IPS-15b (cell line): Measurements from ENCODE around the gene AP3D1.

Experiments used
- H3K27me3 ChIP-seq: one replicate; pipeline ENCODE4 v1.6.1; 2013; ENCODE audit warnings: low read length; ENCODE audit not compliant: control insufficient read depth, insufficient read depth
- H3K36me3 ChIP-seq: one replicate; pipeline ENCODE4 v1.6.1; 2013; ENCODE audit warnings: low read length; ENCODE audit not compliant: control insufficient read depth, insufficient read depth
- H3K4me1 ChIP-seq: one replicate; pipeline ENCODE4 v1.6.1; 2013; ENCODE audit warnings: mild to moderate bottlenecking, low read length; ENCODE audit not compliant: control insufficient read depth, insufficient read depth
- H3K4me3 ChIP-seq: one replicate; pipeline ENCODE4 v1.5.1; 2013; ENCODE audit warnings: low read depth, low read length
- H3K9ac ChIP-seq: one replicate; pipeline ENCODE4 v1.6.1; 2013; ENCODE audit warnings: low read depth, mild to moderate bottlenecking, low read length
- H3K9me3 ChIP-seq: one replicate; pipeline ENCODE4 v1.6.1; 2013; ENCODE audit warnings: mild to moderate bottlenecking, low read length; ENCODE audit not compliant: control insufficient read depth, insufficient read depth

The AP3D1 gene

DNA sequence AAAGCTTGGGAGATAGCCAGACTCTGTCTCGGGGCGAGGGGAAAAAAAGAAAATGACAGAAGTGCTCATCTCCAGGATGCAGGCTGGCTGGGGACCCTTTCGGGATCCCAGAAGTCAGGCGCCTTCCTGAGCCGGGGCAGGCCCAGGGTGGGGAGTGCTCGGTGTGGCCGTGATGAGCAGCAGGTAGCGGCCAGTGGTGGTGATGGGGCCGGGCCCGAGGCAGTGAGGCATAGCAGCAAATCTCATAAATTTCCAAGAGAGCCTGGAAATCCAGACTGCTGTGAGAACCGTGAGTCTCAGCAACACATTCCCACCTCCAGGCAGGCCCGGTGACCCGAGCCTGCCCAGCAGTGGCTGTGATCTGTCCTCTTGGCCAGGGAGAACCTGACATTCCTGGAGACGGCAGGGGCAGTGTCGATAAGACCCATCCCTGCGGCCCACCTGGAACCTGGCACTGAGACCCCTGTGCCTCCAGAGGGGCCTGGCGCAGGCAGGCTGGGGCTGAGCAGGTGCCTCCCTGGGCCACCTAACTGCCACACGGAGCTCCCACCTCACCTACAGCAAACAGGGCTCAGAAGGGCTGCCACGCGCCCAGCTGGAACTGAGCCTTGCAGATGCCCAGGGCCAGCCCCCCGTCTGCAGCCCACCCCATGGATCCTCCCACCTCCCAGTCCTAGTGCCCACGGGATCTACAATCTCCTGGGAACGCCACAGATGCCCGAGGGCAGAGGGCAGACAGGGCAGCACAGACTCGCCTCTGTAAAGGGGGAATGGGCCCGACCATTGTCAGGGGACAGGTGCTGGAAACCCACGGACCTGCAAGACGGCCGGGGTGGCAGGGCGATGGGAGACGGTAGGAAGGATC, 31.2 kb downstream of the AP3D1 start:
- H3K27me3 ChIP-seq, result no peaks in the 10 kb centered on the region
- H3K4me1 ChIP-seq, result no peaks in the 10 kb centered on the region
- H3K9me3 ChIP-seq, result no peaks in the 10 kb centered on the region
- no peak overlapping the region for H3K9ac ChIP-seq
- peaks cover 86% of the 10 kb centered on the region for H3K36me3 ChIP-seq
- H3K4me3 ChIP-seq, result no peak overlapping the region

DNA sequence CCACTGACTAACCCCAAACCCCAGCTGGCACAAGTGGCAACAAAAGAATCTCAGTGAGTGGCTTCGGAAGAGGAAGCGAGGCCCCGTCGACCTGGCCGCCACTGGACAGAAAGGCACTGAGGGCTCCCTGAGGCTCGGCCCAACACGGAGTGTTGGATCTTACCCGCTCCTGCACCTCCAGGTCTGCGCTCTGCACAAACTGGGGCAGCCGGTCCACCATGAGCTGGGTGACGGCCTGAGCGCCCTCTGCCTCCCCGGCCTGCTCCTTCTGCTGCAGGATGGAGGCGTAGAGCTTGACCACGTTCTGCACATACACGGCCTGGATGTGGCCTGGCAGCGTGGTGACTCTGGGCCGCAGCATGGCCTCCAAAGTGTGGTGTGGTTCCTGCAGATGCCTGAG, 32.9 kb downstream of the AP3D1 start:
- H3K9me3 ChIP-seq, result no peaks in the 10 kb centered on the region
- no peaks in the 10 kb centered on the region for H3K27me3 ChIP-seq
- H3K36me3 ChIP-seq, result peaks cover 92% of the 10 kb centered on the region
- H3K4me1 ChIP-seq, result no peaks in the 10 kb centered on the region
- no peak overlapping the region for H3K4me3 ChIP-seq
- H3K9ac ChIP-seq, result no peak overlapping the region

DNA sequence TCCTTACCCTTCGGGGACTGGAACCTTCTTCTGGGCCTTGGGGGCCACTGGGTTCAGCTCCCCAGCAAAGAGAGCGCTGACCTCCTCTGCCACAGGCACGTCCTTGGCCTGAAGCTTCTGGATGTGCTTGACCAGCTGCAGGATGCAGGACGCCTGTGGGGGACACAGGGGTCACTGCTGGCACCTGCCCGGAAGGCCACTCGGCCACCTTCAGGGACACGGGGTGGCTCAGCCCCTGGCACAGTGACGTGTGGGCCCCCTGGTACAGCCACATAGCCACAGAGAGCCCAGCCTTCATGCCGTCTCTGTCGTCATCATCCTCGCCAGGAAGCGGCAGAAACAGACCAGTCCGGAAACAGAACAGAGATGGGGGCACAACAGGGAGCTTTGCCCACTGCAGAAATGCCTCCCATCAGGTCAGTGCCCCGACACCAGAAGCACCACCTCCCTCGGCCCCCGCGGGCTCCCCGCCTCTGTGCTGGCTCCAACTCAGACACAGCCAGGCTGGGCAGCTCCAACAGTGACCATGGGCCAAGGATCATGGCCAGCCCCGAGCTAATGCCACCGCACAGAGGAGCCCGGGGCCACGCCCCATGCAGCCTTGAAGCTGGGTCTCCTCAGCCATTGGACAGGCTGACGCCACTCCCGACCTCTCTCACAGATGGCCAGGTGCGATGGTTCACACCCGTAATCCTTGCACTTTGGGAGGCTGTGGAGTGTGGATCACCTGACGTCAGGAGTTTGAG, 34.0 kb downstream of the AP3D1 start:
- Histone ChIP-seq H3K9ac (no peak overlapping the region), H3K9me3 (no peaks in the 10 kb centered on the region), H3K4me3 (no peak overlapping the region), H3K4me1 (no peaks in the 10 kb centered on the region), H3K27me3 (no peaks in the 10 kb centered on the region), H3K36me3 (peaks cover 91% of the 10 kb centered on the region)

DNA sequence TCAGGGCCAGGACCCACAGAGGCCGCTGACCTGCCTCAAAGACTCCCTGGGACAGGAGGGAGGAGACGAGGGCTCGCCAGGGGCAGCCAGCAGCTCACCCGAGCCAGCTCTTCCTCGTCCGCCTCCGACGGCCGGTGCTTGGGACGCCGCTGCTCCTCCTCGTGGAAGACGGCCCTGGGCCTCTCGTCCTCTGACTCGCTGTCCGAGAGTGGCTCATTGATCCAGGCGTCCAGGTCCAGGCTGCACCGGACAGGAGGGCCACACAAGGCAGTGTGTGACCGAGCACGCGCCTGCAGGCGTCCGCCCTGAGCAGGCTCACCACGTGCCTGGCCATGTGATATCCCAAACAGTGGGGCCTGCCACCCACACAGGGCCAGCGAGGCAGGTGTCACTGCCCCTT, 34.9 kb downstream of the AP3D1 start:
- Histone ChIP-seq H3K4me1 (no peaks in the 10 kb centered on the region), H3K36me3 (peaks cover 91% of the 10 kb centered on the region), H3K9ac (no peak overlapping the region), H3K27me3 (no peaks in the 10 kb centered on the region), H3K4me3 (no peak overlapping the region), H3K9me3 (no peaks in the 10 kb centered on the region)

DNA sequence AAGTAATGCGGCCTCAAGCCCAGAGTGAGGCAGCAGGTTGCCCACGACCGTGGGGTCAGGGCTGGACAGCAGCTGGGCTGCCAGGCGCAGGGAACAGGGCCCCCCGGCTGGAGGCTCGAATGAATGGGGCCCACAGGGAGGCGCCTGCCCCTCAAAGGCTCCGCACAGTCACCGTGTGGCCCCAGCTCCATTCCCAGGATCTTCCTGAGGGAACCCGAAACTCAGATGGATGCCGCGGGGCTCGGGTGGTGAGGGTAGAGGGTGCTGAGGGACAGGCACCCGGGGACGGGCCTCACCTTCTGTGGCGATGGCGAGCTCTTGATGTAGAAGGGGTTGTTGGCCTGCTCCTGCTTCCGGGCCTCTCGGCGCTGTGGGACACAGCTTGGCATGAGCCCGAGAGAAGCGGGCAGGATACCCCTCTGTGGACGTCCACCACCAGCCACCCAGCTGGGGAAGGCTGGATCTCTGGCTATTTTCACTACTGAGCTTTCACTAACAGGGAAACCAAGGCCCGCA, 35.4 kb downstream of the AP3D1 start:
- peaks cover 91% of the 10 kb centered on the region for H3K36me3 ChIP-seq
- H3K9ac ChIP-seq, result no peak overlapping the region
- H3K9me3 ChIP-seq, result no peaks in the 10 kb centered on the region
- no peaks in the 10 kb centered on the region for H3K27me3 ChIP-seq
- H3K4me1 ChIP-seq, result no peaks in the 10 kb centered on the region
- H3K4me3 ChIP-seq, result no peak overlapping the region

DNA sequence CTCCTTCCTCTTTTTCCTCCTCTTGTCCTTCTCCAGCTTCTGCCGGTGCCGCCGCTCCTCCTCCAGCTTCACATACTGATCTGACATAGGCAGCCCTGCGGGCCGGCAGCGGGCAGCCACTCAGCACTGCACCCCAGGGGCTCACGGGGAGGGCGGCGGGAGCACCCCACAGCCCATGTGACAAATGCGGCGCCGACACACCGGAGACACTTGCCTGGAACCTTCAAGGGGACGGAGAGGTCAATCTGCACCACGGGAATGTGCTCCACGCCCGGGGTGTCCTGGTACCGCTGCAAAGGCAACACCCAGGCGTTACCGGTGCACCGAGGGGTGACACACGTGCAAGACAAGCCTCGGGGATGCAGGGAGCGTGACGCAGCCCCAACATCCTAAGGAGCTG, 36.0 kb downstream of the AP3D1 start:
- Histone ChIP-seq H3K4me1 (no peaks in the 10 kb centered on the region), H3K9ac (no peak overlapping the region), H3K27me3 (no peaks in the 10 kb centered on the region), H3K9me3 (no peaks in the 10 kb centered on the region), H3K4me3 (no peak overlapping the region), H3K36me3 (peaks cover 91% of the 10 kb centered on the region)

DNA sequence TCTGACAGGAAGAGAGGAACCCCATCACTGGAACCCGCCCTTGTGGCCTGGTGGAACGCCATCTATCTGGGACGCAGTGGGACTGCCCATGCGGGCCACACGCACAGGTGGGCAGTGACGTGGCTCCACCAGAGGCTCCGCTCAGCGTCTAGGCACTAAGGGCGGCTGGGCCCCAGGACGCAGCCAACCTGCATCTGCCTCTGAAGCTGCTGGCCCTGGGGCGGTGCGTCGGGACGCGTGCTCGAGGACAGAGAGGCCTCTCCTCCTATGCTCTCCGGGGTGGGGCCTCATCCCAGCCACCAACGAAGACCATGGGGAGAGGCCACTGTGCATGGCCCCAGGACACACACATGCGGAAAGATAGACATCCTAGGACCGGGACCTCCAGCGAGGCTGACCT, 36.5 kb downstream of the AP3D1 start:
- Histone ChIP-seq H3K4me1 (no peaks in the 10 kb centered on the region), H3K9me3 (no peaks in the 10 kb centered on the region), H3K27me3 (no peaks in the 10 kb centered on the region), H3K36me3 (peaks cover 91% of the 10 kb centered on the region), H3K9ac (no peak overlapping the region), H3K4me3 (no peak overlapping the region)

DNA sequence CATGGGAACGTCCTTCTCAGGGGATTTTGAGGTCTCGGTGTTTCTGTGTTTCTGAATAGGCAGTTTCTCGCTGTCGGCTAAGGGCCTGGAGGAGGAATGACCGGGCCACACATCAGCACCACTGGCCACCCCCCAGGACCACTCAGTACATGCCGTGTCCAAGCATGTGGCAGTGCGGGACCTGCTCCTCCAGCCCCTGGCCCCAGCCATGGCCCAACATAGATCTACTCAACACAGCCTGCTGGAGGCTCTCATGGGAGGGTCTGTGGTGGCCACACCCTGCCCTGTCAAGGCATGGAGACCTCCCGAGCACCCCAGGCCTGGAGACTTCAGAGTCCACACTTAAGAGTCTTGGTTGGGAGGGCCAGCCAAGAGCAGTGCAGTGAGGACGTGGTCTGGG, 37.1 kb downstream of the AP3D1 start:
- no peaks in the 10 kb centered on the region for H3K27me3 ChIP-seq

DNA sequence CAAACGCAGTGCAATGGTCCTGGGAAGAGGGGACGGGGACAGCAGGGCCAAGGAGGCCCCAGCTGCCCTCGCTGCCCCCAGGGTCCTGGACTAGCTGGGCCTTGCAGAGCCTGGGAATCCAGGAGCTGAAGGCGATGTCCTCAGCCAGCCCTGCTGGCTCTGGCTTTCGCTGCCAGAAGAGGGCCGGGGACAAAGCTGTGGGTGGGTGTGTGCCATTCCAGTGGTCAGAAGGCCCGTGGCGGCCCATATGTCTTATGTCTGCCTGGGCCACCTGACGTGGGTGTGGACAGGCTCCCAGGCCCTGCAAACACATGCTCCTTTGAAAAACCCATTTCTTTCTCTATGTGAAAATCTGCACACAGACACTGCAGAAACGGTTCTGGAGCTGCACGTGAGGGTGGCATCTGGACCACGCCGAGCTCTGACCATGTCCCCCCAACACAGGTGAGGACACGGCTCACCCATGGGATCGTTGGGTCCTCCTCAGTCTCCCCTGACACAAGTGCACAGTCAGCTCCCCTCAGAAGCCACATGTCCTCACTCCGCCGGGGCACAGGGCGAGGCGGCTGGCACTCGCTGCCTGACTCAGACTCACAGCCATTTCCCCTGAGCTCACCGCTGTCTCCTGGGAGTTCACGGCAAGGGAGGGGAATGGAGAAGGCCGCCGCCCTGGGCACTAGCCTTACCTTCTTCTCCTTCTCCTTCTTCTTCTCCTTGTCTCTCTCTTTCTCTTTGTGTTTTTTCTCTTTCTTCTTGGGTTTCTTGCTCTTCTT, 37.7 kb downstream of the AP3D1 start:
- H3K27me3 ChIP-seq, result no peaks in the 10 kb centered on the region
- H3K36me3 ChIP-seq, result peaks cover 98% of the 10 kb centered on the region
- no peak overlapping the region for H3K4me3 ChIP-seq
- H3K9me3 ChIP-seq, result no peaks in the 10 kb centered on the region
- no peaks in the 10 kb centered on the region for H3K4me1 ChIP-seq
- H3K9ac ChIP-seq, result no peak overlapping the region

More for the DNA sequence above, 37.1 kb downstream of the AP3D1 start:
- H3K4me1 ChIP-seq, result no peaks in the 10 kb centered on the region
- H3K9me3 ChIP-seq, result no peaks in the 10 kb centered on the region
- H3K36me3 ChIP-seq, result peaks cover 95% of the 10 kb centered on the region
- H3K4me3 ChIP-seq, result no peak overlapping the region
- H3K9ac ChIP-seq, result no peak overlapping the region

DNA sequence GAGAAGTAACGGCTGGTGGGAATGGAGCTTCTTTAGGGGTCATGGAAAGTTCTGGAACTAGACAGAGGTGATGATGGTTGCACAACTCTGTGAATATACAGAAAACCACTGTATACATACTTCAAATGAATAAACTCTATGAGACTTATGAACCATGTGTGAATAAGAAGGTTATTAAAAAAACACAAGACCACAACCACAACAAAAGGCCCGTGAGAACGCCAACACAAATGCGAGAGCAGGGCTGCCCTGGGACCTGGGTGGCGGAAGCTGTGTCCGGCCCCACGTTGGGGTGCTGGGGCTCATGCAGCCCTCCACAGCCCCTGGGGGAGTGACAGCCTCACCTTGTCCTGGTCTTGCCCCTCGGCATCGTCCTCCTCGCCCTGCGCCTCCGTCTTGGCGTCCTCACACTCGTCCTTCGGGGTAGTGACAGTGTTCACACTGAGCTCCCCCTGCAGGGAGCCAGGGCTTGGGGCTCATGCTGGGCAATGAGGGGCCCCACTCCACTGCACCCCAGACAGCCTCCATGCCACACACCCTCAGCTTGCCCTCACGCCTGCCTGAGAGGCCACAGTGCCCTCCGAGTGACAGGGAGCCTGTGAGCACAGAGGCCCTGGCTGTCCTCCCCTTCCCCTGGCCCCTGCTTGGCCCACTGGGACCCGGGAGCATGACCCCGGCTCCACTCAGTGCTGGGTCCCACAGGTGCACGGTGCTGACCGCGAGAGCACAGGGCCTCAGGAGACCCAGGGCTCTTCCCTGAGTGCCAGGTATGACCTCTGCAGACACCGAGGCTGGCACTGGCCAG, 38.6 kb downstream of the AP3D1 start:
- no peaks in the 10 kb centered on the region for H3K4me1 ChIP-seq
- H3K27me3 ChIP-seq, result no peaks in the 10 kb centered on the region
- no peaks in the 10 kb centered on the region for H3K9me3 ChIP-seq
- H3K36me3 ChIP-seq, result peaks cover 96% of the 10 kb centered on the region
- H3K9ac ChIP-seq, result no peak overlapping the region
- H3K4me3 ChIP-seq, result no peak overlapping the region

DNA sequence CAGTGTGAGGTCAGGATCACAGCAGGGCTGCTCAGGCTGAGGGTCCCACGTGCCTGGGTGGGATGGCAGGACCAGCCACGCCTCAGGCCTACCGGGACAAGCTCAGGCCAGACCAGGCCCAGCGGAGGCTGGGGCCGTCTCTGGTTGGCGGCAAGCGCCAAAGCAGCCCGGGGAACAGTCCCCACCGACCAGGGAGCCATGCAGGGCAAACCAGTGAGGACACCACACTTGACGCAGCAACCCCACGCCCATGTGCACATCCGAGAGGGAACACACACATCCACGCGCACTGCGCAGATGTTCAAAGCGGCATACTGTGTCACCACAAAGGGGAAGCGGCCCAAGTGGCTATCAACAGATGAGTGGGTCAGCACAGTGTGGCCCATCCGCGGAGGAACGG, 39.5 kb downstream of the AP3D1 start:
- no peak overlapping the region for H3K4me3 ChIP-seq
- H3K36me3 ChIP-seq, result peaks cover 94% of the 10 kb centered on the region
- H3K27me3 ChIP-seq, result no peaks in the 10 kb centered on the region
- no peaks in the 10 kb centered on the region for H3K4me1 ChIP-seq
- H3K9ac ChIP-seq, result no peak overlapping the region
- no peaks in the 10 kb centered on the region for H3K9me3 ChIP-seq
